Renal cortical epithelial cell (primary cell): ENCODE measurements around the gene ANKRD13B. TPM values are rescaled to one million over a fixed set of nuclear protein-coding genes. Genes with fewer than 3 reads are reported as not detected.
"Not testable (repeated sequence)": the region's sequence is repeated elsewhere in the genome, so short reads cannot be mapped to it uniquely, and the experiment has no call there.

Experiments
- DNase-seq: peaks from one replicate; pipeline ENCODE4 v3.0.0-alpha.2; 2011; ENCODE audit warnings: low read depth
- total RNA-seq: library from RNA; depleted of rRNA; stranded (reverse); fragments of >200 nt; gene quantifications from 2 replicates; pipeline ENCODE4 v1.2.3, GENCODE V29; 2014

The ANKRD13B gene
- total RNA-seq: 3.1 and 12.8 TPM in 2 replicates

GRCh38 chr17:29592850-29593551, at the start of gene ANKRD13B:
ANKRD13B (plus strand) TSS chr17:29593132; CDS start chr17:29593622, 490 bp downstream.
- no peak for DNase-seq

- no peak for DNase-seq
Measured at GRCh38 chr17:29544066-29544465, 48.9 kb upstream of the ANKRD13B start.

- DNase-seq: peak; percentile 64
Measured at GRCh38 chr17:29546085-29546484, 46.8 kb upstream of the ANKRD13B start.

GRCh38 chr17:29546830-29547229, 46.1 kb upstream of the ANKRD13B start:
- DNase-seq: no peak

- DNase-seq: peak; percentile 73
Measured at GRCh38 chr17:29549177-29549923, 43.6 kb upstream of the ANKRD13B start.

GRCh38 chr17:29555840-29556239, 37.1 kb upstream of the ANKRD13B start:
- DNase-seq: peak; percentile 97

- peak; percentile 44 for DNase-seq
Measured at GRCh38 chr17:29557085-29557738, 35.7 kb upstream of the ANKRD13B start.

- no peak for DNase-seq
Measured at GRCh38 chr17:29557739-29558116, 35.2 kb upstream of the ANKRD13B start.

- not testable (repeated sequence) for DNase-seq
Measured at GRCh38 chr17:29558139-29558538, 34.8 kb upstream of the ANKRD13B start.

GRCh38 chr17:29559640-29560039, 33.3 kb upstream of the ANKRD13B start:
- DNase-seq: no peak

- DNase-seq: no peak
Measured at GRCh38 chr17:29560316-29560715, 32.6 kb upstream of the ANKRD13B start.

- no peak for DNase-seq
Measured at GRCh38 chr17:29561554-29562517, 31.1 kb upstream of the ANKRD13B start.

- no peak for DNase-seq
Measured at GRCh38 chr17:29562615-29563014, 30.3 kb upstream of the ANKRD13B start.

- DNase-seq: no peak
Measured at GRCh38 chr17:29563816-29564215, 29.1 kb upstream of the ANKRD13B start.

GRCh38 chr17:29565643-29566472, 27.1 kb upstream of the ANKRD13B start:
- DNase-seq: no peak

GRCh38 chr17:29566473-29567303, 26.2 kb upstream of the ANKRD13B start, which contains the start of gene ABHD15:
ABHD15 (minus strand) TSS chr17:29567037; CDS start chr17:29566966, 71 bp downstream.
- DNase-seq: peak; percentile 43

GRCh38 chr17:29567304-29567553, 25.7 kb upstream of the ANKRD13B start:
- no peak for DNase-seq

- no peak for DNase-seq
Measured at GRCh38 chr17:29567554-29568330, 25.2 kb upstream of the ANKRD13B start.
